Measurements from ENCODE around the gene CSPG4.

- TF ChIP-seq CTCF (optimal IDR thresholded peaks at IDR 0.05 in 1 of 3, IDR thresholded peaks at IDR 0.05 in 1 of 3, conservative IDR thresholded peaks at IDR 0.05 in 1 of 3; ENCODE audit: extremely low read depth in 1 of 3, insufficient read depth in 2 of 3, low read length in 3 of 3) (no peak), EZH2 (IDR thresholded peaks at IDR 0.05; ENCODE audit: low read length) (no peak)
Observed at GRCh38 chr15:75649848-75650247, 62.8 kb downstream of the CSPG4 start.
